ENCODE results near the gene NUS1. TPM values are rescaled to one million over a fixed set of nuclear protein-coding genes. Genes with fewer than 3 reads are reported as not detected.
"Not testable (repeated sequence)": the region's sequence is repeated elsewhere in the genome, so short reads cannot be mapped to it uniquely, and the experiment has no call there.

NUS1 gene
- total RNA-seq (10 to 100 TPM; 19.6 to 37.6 (median 33.2) TPM), polyA plus RNA-seq (10 to 100 TPM; 10.9 to 13.3 TPM), total RNA-seq (20.2 reads per million, percentile 50 among the genes with 10 or more reads in this experiment)

DNA sequence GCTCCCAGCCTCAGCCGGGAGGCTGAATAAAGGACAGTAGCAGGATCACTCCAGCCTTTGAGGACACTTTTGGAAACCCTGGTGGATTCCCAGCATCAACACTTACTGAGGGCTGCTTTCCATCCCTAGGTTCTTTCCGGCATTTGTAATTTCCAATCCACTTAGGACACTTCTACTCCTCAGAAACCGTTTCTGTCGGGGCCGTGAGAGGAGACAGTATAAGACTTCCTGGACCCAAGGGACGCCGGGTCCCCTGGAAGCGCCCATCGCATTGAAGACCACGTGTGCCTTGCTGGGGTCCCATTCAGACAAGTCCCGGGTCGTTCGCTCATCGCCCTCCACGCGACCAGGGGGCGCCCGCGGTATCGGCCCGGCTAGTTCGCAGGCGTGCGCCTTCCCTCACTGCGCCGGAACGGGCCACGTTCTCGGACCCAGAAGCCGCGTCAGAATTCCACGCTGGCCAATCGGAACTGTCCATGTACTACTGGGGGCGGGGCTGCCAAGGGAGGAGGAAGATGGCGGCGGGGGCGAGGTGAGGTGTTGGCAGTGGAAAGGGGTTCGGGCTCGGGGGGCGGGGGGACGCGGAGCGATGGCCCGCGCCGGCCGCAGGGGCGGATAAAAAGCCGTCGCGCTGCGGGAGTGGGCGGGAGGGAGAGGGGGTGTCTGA lies at the start of gene NUS1:
Gene NUS1, plus strand, starts transcription at position 479 of the 667 bp plus-strand sequence. CDS start 202 bp downstream, outside the sequence.
- no peaks in the 10 kb centered on the region for H3K9me3 ChIP-seq (ENCODE audit: control insufficient read depth in 2 of 3, low read length in 3 of 3)
- H3K36me3 Mint-ChIP-seq: peaks cover 0 to 18% (median 13%) of the 10 kb centered on the region in 5 donors
- ChIA-PET CTCF (no interaction called here), POLR2A (no interaction called here)
- H3K4me3 Mint-ChIP-seq: peak within 1 kb of the TSS; percentile 85 to 98 (median 94)
- peak within 1 kb of the TSS; percentile 95 for H3K4me3 ChIP-seq (ENCODE audit: low read length)
- intact Hi-C loops (cut with micrococcal nuclease): loop anchor here (1.0 to 10.0 kb wide), 18 partner anchors 73 to 1675 kb away; partner anchors contain the start of genes DCBLD1 (in 2 of the 2), GOPC (in 2 of the 2), ZUP1 (in 2 of the 2) and ASF1A (in 1 of the 2)
- ATAC-seq: peak; percentile 98
- H3K36me3 ChIP-seq (ENCODE audit: control insufficient read depth in 2 of 3, insufficient read depth in 3 of 3, low read length in 3 of 3): peaks cover 0 to 7% (median 4%) of the 10 kb centered on the region in 3 experiments
- DNase-seq: peak; percentile 92 to 98 (median 96)
- H3K27ac ChIP-seq (ENCODE audit: low read depth, low read length): peak within 1 kb of the TSS; percentile 74
- H3K27ac Mint-ChIP-seq: peak within 1 kb of the TSS; percentile 81 to 98 (median 91)
- H3K27me3 ChIP-seq (ENCODE audit: control insufficient read depth in 2 of 2, insufficient read depth in 2 of 2, low read length in 2 of 2): no peaks in the 10 kb centered on the region
- peaks cover 0 to 7% (median 0%) of the 10 kb centered on the region in 11 donors for H3K9me3 Mint-ChIP-seq
- H3K4me1 ChIP-seq (ENCODE audit: control insufficient read depth in 2 of 2, insufficient read depth in 2 of 2, low read length in 2 of 2): peaks cover 24 to 28% of the 10 kb centered on the region in 2 donors
- peaks cover 0 to 2% (median 0%) of the 10 kb centered on the region in 5 donors for H3K27me3 Mint-ChIP-seq
- H3K4me1 Mint-ChIP-seq: peaks cover 37 to 57% (median 53%) of the 10 kb centered on the region in 7 donors

DNA sequence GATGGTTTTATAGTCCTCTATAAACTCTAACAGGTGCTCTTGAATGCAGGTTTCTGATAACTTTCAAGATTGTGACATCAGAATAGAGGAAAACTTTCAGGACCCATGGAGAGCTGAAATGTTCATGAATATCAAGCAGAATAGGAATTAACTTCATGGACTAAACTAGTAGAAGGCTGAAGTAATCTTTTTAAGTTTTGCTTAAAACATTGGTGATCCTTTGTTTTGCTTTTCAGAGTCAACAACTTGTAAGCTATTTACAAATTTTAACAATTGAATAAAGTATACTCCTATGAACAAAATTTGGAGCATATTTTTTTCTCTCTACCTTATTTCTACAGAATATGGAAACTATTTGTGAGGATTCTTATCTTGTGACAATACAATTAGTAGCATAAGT lies 47.7 kb upstream of the NUS1 start:
- intact Hi-C loops (cut with micrococcal nuclease): no loop called here
- POLR2A ChIA-PET: no interaction called here
- no peak overlapping the region for H3K4me3 ChIP-seq (ENCODE audit: low read length)
- peaks cover 0 to 6% (median 0%) of the 10 kb centered on the region in 3 experiments for H3K9me3 ChIP-seq (ENCODE audit: control insufficient read depth in 2 of 3, low read length in 3 of 3)
- no peaks in the 10 kb centered on the region for H3K36me3 ChIP-seq (ENCODE audit: control insufficient read depth in 2 of 3, insufficient read depth in 3 of 3, low read length in 3 of 3)
- no peaks in the 10 kb centered on the region for H3K4me1 Mint-ChIP-seq
- H3K27ac ChIP-seq (ENCODE audit: low read depth, low read length): no peak overlapping the region
- no peaks in the 10 kb centered on the region for H3K4me1 ChIP-seq (ENCODE audit: control insufficient read depth in 2 of 2, insufficient read depth in 2 of 2, low read length in 2 of 2)
- peaks cover 3 to 23% (median 10%) of the 10 kb centered on the region in 5 donors for H3K27me3 Mint-ChIP-seq
- peaks cover 0 to 4% (median 3%) of the 10 kb centered on the region in 5 donors for H3K36me3 Mint-ChIP-seq
- CTCF ChIA-PET: no interaction called here
- peaks cover 0 to 46% (median 12%) of the 10 kb centered on the region in 11 donors for H3K9me3 Mint-ChIP-seq
- no peak overlapping the region for H3K27ac Mint-ChIP-seq
- no peaks in the 10 kb centered on the region for H3K27me3 ChIP-seq (ENCODE audit: control insufficient read depth in 2 of 2, insufficient read depth in 2 of 2, low read length in 2 of 2)
- ATAC-seq: no peak
- DNase-seq: no peak
- no peak overlapping the region for H3K4me3 Mint-ChIP-seq

DNA sequence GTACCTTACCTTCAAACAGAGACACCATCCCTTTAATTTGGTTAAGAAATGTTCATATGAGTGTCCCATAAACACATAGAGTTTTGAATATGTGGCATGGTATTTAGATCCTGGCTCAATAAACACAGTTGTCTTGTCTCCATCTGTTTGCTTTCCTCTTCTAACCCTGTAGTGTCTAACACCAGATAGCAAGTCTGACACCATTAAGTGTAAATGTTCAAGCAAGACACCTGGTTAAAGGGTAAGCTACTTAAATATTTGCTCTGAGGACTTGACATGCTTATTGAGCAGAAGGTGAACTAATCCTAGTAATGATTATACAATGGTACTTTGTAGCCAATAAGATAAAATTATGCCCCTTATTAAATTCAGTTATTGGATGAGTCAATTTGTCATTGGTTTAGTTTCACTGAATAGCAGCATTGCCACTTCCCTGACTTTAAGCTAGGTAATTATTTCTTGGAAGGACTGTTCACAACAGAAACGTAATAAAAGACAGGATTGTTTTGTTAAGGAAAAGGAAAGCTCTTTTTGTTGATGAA lies 46.1 kb upstream of the NUS1 start:
- POLR2A ChIA-PET: no interaction called here
- CTCF ChIA-PET: no interaction called here
- Mint-ChIP-seq H3K27me3 (peaks cover 8 to 33% (median 16%) of the 10 kb centered on the region in 5 donors), H3K27ac (no peak overlapping the region), H3K9me3 (peaks cover 0 to 41% (median 6%) of the 10 kb centered on the region in 11 donors), H3K4me3 (no peak overlapping the region), H3K4me1 (no peaks in the 10 kb centered on the region), H3K36me3 (peaks cover 0 to 4% (median 3%) of the 10 kb centered on the region in 5 donors)
- Histone ChIP-seq H3K9me3 (ENCODE audit: control insufficient read depth in 2 of 3, low read length in 3 of 3) (peaks cover 0 to 6% (median 0%) of the 10 kb centered on the region in 3 experiments), H3K4me3 (ENCODE audit: low read length) (no peak overlapping the region), H3K27ac (ENCODE audit: low read depth, low read length) (no peak overlapping the region), H3K27me3 (ENCODE audit: control insufficient read depth in 2 of 2, insufficient read depth in 2 of 2, low read length in 2 of 2) (no peaks in the 10 kb centered on the region), H3K4me1 (ENCODE audit: control insufficient read depth in 2 of 2, insufficient read depth in 2 of 2, low read length in 2 of 2) (no peaks in the 10 kb centered on the region), H3K36me3 (ENCODE audit: control insufficient read depth in 2 of 3, insufficient read depth in 3 of 3, low read length in 3 of 3) (no peaks in the 10 kb centered on the region)
- DNase-seq (no peak), ATAC-seq (no peak)
- intact Hi-C loops (cut with micrococcal nuclease): no loop called here

DNA sequence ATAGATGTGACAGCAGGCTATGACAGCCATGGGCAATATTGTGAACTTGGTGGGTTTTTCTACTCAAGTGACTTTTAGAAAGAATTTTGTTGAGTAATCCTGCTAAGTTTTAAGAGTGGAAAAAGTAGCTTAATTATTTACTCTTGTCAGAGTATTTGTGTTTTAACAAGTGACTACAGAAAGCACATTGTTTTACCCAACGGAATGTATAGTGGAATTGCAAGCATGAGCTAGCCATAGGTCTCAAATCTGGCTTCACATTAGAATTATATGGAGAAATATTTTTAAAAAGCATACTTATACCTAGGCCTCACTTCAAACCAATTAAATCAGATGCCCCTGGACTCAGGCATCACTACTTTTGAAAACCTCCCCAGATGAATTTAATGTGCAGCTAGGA lies 37.5 kb upstream of the NUS1 start:
- Mint-ChIP-seq H3K4me1 (no peaks in the 10 kb centered on the region), H3K9me3 (peaks cover 0 to 14% (median 0%) of the 10 kb centered on the region in 11 donors), H3K27me3 (peaks cover 5 to 19% (median 10%) of the 10 kb centered on the region in 5 donors), H3K36me3 (peaks cover 0 to 4% (median 0%) of the 10 kb centered on the region in 5 donors), H3K4me3 (no peak overlapping the region), H3K27ac (no peak overlapping the region)
- ATAC-seq (no peak), DNase-seq (no peak)
- intact Hi-C loops (cut with micrococcal nuclease): no loop called here
- no peak overlapping the region for H3K4me3 ChIP-seq (ENCODE audit: low read length)
- ChIA-PET POLR2A (no interaction called here), CTCF (interaction anchor here (0.6 kb wide), 1 partner anchor 67 kb away, joined by 3 read pairs; no protein-coding TSS in a partner anchor)
- H3K36me3 ChIP-seq (ENCODE audit: control insufficient read depth in 2 of 3, insufficient read depth in 3 of 3, low read length in 3 of 3): no peaks in the 10 kb centered on the region
- no peak overlapping the region for H3K27ac ChIP-seq (ENCODE audit: low read depth, low read length)
- no peaks in the 10 kb centered on the region for H3K27me3 ChIP-seq (ENCODE audit: control insufficient read depth in 2 of 2, insufficient read depth in 2 of 2, low read length in 2 of 2)
- H3K4me1 ChIP-seq (ENCODE audit: control insufficient read depth in 2 of 2, insufficient read depth in 2 of 2, low read length in 2 of 2): no peaks in the 10 kb centered on the region
- H3K9me3 ChIP-seq (ENCODE audit: control insufficient read depth in 2 of 3, low read length in 3 of 3): no peaks in the 10 kb centered on the region

DNA sequence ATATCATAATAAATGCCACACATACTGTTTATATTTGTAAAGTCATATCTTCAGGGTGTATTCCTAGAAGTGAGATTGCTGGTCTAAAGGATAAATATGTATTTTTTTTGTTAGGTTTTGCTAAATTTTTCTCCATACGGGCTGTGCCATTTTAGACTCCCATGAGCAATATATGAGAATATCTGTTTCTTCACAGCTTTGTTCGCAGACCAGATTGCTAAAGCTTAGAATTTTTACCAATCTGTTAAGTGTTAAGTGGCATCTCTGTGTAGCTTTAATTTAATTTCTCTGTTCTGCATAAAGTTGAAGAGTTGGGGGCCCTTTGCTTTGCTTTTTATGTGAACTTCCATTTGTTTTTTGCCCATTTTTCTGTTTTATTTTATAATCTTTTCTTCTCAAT lies 32.3 kb upstream of the NUS1 start:
- no peaks in the 10 kb centered on the region for H3K36me3 ChIP-seq (ENCODE audit: control insufficient read depth in 2 of 3, insufficient read depth in 3 of 3, low read length in 3 of 3)
- ATAC-seq: no peak
- H3K27me3 ChIP-seq (ENCODE audit: control insufficient read depth in 2 of 2, insufficient read depth in 2 of 2, low read length in 2 of 2): no peaks in the 10 kb centered on the region
- Mint-ChIP-seq H3K4me1 (peaks cover 0 to 2% (median 0%) of the 10 kb centered on the region in 7 donors), H3K4me3 (no peak overlapping the region), H3K27me3 (peaks cover 0 to 22% (median 12%) of the 10 kb centered on the region in 5 donors), H3K36me3 (peaks cover 0 to 7% (median 3%) of the 10 kb centered on the region in 5 donors), H3K9me3 (peaks cover 0 to 14% (median 0%) of the 10 kb centered on the region in 11 donors), H3K27ac (no peak overlapping the region)
- H3K4me1 ChIP-seq (ENCODE audit: control insufficient read depth in 2 of 2, insufficient read depth in 2 of 2, low read length in 2 of 2): no peaks in the 10 kb centered on the region
- intact Hi-C loops (cut with micrococcal nuclease): no loop called here
- no peak overlapping the region for H3K27ac ChIP-seq (ENCODE audit: low read depth, low read length)
- ChIA-PET POLR2A (no interaction called here), CTCF (no interaction called here)
- no peak overlapping the region for H3K4me3 ChIP-seq (ENCODE audit: low read length)
- DNase-seq: no peak
- H3K9me3 ChIP-seq (ENCODE audit: control insufficient read depth in 2 of 3, low read length in 3 of 3): no peaks in the 10 kb centered on the region

DNA sequence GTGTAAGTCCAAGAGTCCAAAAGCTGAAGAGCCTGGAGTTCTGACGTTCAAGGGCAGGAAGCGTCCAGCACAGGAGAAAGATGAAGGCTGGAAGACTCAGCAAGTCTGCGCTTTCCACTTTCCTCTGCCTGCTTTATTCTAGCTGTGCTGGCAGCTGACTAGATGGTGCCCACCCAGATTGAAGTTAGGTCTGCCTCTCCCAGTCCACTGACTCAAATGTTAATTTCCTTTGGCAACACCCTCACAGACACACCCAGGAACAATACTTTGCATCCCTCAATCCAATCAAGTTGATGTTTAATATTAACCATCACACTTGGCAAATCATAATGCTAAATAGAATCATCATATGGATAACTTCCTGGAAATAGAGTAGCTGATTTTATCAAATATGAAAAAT lies 23.3 kb upstream of the NUS1 start:
- H3K9me3 ChIP-seq (ENCODE audit: control insufficient read depth in 2 of 3, low read length in 3 of 3); intact Hi-C loops (cut with micrococcal nuclease): not testable (repeated sequence)

More for the DNA sequence above, 23.3 kb upstream of the NUS1 start:
- H3K9me3 Mint-ChIP-seq; H3K27me3 Mint-ChIP-seq; H3K27ac ChIP-seq (ENCODE audit: low read depth, low read length); H3K4me3 Mint-ChIP-seq; ATAC-seq; H3K27me3 ChIP-seq (ENCODE audit: control insufficient read depth in 2 of 2, insufficient read depth in 2 of 2, low read length in 2 of 2); H3K4me1 ChIP-seq (ENCODE audit: control insufficient read depth in 2 of 2, insufficient read depth in 2 of 2, low read length in 2 of 2); H3K36me3 Mint-ChIP-seq; H3K27ac Mint-ChIP-seq; H3K4me3 ChIP-seq (ENCODE audit: low read length); POLR2A ChIA-PET; H3K36me3 ChIP-seq (ENCODE audit: control insufficient read depth in 2 of 3, insufficient read depth in 3 of 3, low read length in 3 of 3); DNase-seq: not testable (repeated sequence)
- peaks cover 0 to 21% (median 3%) of the 10 kb centered on the region in 7 donors for H3K4me1 Mint-ChIP-seq
- CTCF ChIA-PET: interaction anchor here (1.1 kb wide), 1 partner anchor 48 kb away, joined by 3 read pairs; no protein-coding TSS in a partner anchor

Measured in naive thymus-derived CD4-positive, alpha-beta T cell (primary cell).